ENCODE measurements around the gene CMTM8.

DNA sequence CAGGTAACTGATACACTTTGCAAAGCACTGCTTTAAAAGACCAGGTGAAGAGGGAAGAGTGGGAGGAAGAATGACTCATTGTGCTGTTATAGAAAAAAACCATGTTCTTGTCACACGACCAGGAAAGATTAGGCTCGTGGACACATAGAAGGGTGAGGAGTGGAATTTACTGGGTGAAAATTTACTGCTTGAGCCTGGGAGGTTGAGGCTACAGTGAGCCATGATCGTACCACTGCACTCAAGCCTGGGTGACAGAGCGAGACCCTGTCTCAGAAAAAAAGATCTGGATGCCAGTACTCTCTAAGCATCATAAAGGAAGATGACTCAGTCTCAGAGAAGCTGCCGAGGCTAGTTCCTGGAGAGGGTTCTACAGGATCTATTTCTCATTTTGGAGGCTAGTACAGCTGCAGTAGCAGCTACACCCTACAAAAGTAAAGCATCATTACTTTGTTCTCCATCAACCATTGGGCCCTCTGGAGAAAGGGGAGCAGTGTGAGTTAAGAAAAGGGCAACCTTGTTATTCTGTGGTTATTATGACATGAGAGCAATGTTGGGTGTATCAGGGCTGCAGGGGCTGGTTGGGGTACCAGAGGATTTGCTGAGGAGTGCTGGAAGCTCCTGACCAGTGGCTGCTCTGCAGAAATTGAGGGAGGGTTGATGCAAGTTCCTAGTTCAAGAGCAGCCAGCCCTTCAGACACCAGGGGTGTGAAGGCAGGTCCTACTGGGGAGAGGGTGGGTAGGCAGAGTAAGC lies 75.4 kb downstream of the CMTM8 start:
- TF ChIP-seq PKNOX1 (IDR thresholded peaks at IDR 0.05), result no peak
- no peak for TF ChIP-seq SP1 (IDR thresholded peaks at IDR 0.05)
- TF ChIP-seq ZNF384 (IDR thresholded peaks at IDR 0.05), result no peak
- no peak for TF ChIP-seq BHLHE40 (IDR thresholded peaks at IDR 0.05; ENCODE audit: borderline replicate concordance)
- no peak for TF ChIP-seq ELF4 (IDR thresholded peaks at IDR 0.05)
- TF ChIP-seq SUZ12 (IDR thresholded peaks at IDR 0.05), result no peak
- TF ChIP-seq LEF1 (IDR thresholded peaks at IDR 0.05; ENCODE audit: borderline replicate concordance), result no peak
